Endometrium (tissue), 2 donors: Measurements from ENCODE around the gene CLDN7.

Experiments used
- FAIRE-seq: peaks from 2 replicates; lab custom pipeline; 2012; peaks lifted over from hg19 to GRCh38; lab: Jason Lieb, UNC
- donor health status: control.
- donor health status: control.

The CLDN7 gene

DNA sequence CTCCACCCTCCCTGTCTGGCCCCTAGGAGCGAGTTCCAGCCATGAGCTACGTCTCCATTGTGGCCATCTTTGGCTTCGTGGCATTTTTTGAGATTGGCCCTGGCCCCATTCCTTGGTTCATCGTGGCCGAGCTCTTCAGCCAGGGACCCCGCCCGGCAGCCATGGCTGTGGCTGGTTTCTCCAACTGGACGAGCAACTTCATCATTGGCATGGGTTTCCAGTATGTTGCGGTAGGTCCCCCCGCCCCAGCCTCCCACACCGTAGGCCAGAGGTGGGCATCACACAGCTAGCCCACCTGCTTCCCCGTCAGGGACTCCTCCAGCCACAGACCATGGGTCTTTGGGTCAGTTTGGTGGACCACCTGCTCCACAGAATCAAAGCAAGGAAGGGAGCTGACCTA is 23.4 kb upstream of the CLDN7 start:
- FAIRE-seq, result no peak

DNA sequence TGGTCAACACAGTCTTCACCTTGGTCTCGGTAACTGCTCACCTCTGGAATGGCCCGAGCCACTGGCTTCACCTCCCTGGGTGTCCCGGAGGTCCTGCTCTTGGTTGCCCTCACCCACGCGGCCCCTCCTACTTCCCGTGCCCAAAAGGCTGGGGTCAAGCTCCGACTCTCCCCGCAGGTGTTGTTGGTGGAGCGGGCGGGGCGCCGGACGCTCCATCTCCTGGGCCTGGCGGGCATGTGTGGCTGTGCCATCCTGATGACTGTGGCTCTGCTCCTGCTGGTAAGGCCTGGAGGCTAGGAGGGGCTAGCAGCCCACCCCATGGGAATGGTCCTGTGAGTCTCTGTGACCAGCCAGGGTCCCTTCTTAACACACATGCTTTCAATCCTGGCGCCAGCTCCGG is 22.6 kb upstream of the CLDN7 start:
- FAIRE-seq, result no peak

DNA sequence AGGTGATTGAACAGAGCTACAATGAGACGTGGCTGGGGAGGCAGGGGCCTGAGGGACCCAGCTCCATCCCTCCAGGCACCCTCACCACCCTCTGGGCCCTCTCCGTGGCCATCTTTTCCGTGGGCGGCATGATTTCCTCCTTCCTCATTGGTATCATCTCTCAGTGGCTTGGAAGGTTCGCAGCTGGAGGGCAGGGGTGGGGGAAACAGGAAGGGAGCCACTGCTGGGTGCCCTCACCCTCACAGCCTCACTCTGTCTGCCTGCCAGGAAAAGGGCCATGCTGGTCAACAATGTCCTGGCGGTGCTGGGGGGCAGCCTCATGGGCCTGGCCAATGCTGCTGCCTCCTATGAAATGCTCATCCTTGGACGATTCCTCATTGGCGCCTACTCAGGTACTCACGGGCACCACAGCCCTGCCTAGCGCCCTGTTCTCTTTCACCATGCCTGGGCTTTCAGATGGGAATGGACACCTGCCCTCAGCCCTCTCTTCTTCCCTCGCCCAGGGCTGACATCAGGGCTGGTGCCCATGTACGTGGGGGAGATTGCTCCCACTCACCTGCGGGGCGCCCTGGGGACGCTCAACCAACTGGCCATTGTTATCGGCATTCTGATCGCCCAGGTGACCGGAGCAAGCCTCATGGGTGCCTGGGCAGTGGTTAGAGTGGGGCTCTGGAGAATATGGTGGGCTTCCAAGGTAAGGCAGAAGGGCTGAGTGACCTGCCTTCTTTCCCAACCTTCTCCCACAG is 21.4 kb upstream of the CLDN7 start:
- FAIRE-seq, result no peak

DNA sequence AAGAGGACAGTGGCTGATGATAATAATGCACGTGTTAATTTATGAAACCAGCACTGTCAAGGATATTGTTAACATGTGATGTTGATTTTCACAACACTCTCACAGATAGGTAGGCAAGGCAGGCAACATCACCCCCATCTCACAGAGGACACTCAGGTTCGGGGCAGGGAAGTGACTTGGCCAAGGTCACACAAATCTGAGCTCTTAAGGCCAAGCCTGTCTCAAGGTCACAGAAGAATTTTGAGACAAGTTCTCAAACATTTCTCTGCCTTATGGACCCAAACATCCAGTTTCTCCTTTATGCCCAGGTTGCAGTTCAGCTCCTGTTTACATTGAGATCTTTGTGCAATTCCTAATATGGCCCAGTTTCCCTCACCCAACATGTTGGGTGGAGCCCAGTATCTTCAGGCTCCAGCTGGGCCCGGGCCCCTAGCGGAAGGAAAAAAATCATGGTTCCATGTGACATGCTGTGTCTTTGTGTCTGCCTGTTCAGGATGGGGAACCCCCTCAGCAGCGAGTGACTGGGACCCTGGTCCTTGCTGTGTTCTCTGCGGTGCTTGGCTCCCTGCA is 20.6 kb upstream of the CLDN7 start:
- no peak for FAIRE-seq

DNA sequence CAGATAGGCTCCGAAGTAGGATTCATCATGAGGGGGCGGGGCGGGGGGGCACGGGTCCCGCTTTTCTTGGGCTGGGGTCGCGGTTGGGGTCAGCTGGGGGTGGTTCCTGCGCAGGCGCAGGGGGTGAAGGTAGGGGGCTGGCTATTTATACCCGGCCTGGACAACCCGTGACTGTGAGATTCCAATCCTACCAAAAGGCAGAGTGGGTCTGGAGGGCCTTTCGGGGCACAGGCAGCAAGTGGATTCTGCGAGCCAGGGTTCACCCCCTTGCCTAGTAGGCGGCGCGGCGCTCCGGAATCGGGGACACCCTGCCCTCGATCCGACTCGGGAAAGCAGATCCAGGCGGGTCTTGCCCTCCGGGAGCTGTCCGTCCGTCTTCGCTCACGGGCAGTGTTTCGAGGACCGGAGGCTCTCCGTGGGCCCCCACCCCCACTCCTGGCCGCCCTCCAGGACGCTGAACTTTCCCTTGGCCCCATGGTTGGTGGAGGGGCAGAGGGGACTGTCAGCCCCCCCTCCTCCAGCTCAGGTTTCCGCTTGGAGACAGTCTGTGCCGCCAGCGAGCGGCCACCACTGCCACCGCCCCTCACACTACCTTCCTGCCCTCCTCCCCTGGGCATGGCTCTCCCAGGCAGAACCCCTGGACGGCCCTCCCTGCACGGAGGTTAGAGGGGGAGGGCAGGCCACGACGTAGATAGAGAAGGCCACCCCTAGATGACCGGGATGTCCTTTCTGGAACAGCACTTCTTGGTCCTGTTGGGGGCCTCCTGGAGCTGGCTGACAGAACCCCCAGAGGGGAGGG is 19.9 kb upstream of the CLDN7 start:
- no peak for FAIRE-seq

DNA sequence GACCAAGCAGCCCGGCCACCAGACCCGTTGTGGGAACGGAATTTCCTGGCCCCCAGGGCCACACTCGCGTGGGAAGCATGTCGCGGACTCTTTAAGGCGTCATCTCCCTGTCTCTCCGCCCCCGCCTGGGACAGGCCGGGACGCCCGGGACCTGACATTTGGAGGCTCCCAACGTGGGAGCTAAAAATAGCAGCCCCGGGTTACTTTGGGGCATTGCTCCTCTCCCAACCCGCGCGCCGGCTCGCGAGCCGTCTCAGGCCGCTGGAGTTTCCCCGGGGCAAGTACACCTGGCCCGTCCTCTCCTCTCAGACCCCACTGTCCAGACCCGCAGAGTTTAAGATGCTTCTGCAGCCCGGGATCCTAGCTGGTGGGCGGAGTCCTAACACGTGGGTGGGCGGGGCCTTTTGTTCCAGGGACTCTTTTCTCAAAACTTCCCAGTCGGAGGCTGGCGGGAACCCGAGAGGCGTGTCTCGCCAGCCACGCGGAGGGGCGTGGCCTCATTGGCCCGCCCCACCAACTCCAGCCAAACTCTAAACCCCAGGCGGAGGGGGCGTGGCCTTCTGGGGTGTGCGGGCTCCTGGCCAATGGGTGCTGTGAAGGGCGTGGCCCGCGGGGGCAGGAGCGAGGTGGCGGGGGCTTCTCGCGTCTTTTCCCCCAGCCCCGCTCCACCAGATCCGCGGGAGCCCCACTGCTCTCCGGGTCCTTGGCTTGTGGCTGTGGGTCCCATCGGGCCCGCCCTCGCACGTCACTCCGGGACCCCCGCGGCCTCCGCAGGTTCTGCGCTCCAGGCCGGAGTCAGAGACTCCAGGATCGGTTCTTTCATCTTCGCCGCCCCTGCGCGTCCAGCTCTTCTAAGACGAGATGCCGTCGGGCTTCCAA is 19.0 kb upstream of the CLDN7 start, which contains the start of gene SLC2A4:
Gene SLC2A4 (plus strand): TSS at position 645 of the 879 bp plus-strand sequence. CDS start 217 bp downstream, at position 862.
- peak; percentile 18 for FAIRE-seq

DNA sequence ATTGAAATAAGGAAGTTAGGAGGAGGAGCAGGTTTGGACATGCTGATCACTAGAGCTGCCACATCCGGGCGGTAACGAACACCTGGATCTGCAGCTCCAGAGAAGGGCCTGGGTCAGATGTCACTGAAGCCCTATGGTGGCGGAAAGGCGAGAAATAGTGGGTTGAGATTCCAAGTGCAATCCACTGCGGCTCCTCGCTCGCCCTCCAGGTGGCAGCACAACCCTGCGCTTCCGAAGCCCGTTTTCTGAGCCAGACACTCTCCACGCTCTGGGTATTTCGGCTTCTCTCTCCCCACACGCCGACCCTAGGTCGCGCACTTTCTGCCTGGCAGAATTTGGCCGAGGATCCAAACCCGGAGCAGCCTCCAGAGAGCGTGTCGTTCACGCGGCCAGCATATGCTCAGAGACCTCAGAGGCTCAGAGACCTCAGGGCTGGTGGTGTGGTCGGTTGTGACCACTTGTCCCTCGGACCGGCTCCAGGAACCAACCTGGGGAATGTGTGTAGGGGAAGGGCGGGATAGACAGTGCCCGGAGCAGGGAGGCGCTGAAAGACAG is 18.3 kb upstream of the CLDN7 start:
- peak; percentile 41 for FAIRE-seq

DNA sequence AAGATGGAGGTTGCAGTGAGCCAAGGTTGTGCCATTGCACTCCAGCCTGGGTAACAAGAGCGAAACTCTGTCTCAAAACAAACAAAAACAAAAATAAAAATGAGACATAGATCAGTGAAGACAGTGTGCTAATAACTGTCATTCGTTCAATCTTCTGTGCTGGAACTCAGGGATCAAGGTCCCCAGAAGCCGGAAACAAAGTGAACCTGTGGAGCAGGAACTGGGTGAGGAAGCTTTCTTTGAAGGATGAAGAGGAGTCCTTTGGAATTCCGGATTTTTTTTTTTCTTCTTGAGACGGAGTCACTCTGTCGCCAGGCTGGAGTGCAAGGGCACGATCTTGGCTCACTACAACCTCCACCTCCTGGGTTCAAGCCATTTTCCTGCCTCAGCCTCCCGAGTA is 17.2 kb upstream of the CLDN7 start:
- no peak for FAIRE-seq

DNA sequence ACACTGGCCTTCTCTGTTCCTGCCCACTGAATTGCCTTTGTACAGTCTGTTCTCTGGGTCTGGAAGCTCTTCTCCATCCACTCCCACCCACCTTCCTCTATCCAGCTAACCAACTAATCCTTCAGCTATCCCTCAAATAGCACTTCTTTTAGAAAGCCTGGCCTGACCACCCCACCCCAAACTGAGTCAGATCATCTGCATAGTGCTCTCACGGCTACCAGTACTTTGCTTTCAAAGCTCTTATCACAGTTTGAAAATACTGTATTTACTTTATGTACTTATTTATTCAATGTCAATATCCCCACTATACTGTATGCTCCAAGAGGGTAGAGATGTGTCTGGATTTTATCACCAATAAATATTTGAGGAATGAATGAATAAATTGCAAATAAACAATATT is 4.5 kb upstream of the CLDN7 start:
- FAIRE-seq, result no peak

DNA sequence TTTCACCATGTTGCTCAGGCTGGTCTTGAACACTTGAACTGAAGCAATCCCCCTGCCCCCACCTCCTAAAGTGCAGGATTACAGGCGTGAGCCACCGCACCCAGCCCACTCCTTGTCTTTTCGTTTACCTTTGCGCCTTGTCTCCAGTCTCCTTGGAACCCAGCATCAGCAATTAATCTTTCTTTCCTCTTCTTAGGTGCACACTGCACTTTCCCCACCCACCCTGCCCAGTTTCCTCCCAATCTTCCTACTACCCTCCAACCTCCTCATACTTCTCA is 1.5 kb upstream of the CLDN7 start:
- FAIRE-seq, result no peak

DNA sequence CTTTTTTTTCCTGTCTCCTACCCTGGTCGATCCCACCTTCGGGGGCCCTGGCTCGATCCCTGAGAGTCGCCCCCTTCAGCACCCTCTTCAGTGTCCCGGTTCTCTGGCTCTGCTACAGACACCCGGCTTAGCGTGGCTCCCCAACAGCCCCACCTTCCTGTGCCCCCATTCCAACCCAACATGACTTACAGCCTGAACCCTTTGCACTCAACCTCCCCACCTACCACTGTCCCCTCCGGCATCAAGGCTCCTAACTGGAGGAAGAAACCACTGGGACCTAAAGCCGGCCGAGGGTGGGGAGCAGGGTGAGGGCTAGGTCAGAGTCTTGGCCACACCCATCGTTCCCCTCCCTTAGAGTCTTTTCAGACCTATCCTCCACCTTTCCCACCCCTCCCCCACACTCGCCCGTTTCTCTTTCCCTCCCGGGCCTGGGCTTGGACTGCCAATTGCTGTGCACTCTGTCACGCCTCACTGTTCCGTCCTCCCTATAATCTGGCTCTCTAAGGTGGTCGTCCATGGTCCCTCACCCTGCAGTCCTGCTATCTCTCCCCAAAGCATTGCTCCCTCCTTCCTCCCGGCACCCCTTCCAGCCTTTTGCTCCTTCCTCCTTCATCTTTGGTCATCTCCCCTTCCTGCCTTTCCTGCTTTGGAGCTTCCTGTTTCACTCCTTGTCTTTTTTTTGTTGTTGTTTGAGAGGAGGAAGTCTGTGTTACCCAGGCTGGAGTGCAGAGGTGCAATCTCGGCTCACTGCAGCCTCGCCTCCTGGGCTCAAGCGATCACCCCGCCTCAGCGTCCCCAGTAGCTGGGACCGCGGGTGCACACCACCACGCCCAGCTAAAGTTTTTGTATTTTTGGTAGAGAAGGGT is 890 bp upstream of the CLDN7 start:
- no peak for FAIRE-seq

DNA sequence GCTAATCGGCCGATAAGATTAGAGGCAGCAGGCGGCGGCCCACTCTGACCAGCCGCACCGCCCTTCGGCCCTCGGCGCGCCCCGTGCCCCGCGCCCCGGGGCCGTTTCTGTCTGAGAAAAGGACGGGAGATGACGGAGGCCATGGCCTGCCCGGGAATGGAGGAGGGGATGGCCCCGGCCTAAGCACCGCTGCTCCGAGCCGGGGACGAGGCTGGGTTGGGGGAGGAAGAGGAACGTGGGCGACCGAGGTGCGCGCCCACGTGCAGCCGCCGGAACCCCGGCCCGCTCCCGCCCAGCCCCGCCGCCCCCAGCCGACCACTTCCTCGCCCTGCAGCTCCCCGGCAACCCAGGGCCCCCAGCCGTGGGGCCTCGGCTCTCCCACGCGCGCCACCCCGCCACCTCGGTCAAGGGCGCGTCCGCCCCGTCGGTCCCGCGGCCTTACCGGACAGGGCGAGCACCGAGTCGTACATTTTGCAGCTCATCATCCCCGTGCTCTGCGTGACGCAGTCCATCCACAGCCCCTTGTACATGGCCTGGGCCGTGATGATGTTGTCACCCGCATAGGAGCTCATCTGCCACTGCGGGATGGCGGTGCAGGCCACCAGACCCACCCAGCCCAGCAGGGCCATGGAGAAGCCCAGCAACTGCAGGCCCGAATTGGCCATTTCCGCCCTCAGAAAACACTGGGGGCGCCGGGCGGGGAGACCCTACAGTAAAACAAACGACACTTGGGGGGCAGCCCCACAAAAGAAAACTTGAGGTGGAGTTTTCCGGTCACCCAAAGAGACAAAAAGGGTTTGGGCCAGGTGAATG is 693 bp downstream of the CLDN7 start:
- FAIRE-seq, result no peak

DNA sequence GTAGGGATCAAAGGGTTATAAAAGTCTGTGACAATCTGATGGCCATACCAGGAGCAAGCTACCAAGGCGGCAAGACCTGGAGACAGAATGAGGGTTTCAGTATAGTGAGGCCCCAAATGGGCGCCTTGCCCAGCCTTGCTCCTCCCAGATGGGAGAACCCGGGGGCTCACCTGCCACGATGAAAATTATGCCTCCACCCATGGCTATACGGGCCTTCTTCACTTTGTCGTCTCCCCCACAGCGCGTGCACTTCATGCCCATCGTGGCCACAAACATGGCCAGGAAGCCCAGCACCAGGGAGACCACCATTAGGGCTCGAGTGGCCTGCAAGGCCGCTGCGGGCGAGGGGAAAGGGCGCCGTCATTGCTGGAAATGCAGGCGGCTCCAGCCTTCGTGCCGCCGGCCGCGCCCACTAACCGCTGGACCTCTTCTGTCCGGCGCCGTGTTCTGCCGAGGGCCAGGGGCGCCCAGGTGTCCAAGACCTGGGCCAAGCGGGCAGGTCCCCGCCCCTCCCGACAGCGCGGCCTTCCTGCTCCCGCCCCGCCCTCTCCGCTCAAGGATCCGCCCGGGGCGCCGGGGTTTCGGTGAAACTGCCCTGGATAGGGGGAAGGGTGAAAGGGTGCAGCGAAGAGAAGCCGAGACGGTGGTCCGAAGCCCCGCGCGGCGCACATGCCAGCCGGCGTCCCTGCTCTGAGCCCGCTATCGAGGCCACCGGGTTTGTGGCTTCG is 1.5 kb downstream of the CLDN7 start:
- no peak for FAIRE-seq

DNA sequence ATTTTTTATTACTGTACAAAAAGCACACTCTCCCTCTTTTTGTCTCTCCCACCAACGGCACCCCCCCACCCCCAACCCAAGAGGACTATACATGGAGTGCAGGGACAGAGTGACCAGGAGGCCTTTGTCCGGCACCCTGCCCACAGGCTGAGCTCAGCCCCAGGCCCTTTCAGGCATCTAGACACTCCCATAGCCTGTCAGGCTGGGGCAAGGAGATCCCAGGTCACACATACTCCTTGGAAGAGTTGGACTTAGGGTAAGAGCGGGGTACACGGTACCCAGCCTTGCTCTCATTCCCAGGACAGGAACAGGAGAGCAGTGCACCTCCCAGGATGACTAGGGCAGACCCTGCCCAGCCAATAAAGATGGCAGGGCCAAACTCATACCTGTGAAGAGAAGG is 2.1 kb downstream of the CLDN7 start:
- no peak for FAIRE-seq

DNA sequence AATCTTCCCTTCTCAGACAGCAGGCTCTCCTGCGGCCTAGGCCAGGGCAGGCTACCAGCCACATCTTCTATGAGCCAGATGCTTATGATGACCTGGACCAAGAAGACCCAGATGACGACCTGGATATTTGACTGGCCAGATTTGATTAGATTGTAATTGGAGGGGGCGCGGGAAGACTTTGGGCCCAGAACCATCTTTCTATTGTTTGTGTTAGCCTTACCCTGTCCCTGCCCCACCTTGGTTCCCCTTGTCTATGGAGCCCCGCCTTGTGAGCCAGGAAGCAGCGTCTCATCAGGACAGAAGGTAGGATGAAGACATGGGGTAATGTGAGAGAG is 2.8 kb downstream of the CLDN7 start:
- no peak for FAIRE-seq

DNA sequence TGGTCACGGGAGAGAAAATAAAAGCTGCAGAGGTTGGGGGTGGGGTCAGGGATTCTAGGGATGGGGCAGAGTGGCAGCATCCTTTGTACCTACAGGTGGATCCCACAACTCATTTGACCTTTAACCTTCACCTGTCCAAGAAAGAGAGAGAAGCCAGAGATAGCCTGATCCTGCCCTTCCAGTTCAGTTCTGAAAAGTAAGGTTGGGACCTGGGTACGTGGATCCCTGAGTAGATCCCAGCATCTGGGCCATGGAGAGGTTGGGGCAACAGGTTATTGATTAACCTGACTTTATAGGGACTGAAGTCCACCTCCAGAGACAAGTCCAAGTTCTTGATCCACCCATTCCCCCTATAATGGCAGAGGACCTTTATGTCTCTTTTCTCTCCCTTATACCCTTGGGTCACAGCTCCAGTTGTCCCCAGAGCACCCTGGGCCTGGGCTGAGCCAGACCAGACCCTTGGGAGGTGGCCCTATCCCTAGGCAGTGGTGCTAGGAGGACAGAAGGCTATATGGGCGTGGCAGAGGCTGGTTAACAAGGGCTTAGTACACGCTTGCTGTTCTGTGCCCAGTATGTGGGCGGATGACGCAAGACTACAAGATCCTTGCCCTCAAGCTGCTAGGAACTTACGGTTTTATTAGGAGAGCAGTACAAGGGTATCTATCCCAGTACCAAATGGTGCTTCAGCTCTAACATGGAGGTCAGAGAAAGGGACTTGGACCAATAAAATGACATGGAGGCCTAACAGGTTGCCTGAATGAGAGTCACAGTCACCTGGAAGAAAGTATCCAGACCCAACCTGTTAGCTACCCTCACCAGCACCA is 3.3 kb downstream of the CLDN7 start:
- FAIRE-seq, result no peak

DNA sequence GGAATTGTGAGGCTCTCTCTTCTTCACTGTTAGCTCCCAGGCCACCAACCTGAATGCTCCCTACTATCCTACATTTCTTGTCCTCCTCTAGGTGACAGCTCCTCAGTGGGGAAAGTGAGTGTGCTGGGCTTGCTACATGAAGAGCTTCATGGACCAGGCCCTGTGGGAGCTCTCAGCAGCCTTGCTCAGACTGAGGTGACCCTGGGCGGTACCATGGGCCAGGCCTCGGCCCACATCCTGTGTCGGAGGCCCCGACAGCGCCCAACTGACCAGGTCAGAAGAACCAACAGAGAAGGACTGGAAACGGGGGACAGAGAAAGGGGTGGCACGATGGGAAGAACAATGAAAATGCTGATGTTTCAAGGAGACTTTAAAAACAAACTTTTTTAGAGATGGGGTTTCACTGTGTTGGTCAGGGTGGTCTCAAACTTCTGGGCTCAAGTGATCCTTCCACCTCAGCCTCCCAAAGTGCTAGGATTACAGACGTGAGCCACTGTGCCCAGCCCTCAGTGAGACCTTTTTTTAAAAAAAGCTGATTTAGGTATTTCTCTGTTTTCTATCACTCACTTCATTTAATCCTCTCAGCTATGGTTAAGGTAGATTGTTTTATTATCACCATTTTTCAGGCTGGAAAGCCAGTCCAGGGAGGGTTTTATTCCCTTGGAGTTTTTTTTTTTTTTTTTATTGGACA is 5.4 kb downstream of the CLDN7 start:
- FAIRE-seq, result no peak

DNA sequence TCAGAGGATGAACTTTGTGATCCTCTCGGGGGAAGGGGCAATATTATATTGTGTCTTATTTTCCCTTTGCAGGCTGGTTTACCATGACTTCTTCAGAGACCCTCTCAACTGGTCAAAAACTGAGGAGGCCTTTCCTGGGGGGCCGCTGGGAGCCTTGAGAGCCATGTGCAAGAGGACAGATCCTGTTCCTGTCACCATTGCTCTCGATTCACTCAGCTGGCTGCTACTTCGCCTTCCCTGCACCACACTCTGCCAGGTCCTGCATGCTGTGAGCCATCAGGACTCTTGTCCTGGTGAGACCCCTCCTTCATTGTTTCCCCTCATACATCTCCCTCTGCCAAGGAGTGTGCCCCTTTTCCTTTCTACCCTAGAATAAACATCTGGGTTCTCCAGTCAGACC is 7.8 kb downstream of the CLDN7 start:
- no peak for FAIRE-seq
